Neural progenitor cell (in vitro differentiated cells): Measurements from ENCODE around the gene SFMBT1.

ENCODE experiments used
- CTCF ChIP-seq: fragments of 200-600 bp; sonication (generic); IDR thresholded peaks from 2 replicates; pipeline ENCODE4 v1.5.1; 2017; ENCODE audit warnings: antibody characterized with exemption, mild to moderate bottlenecking
- EZH2phosphoT487 ChIP-seq: fragments of 200-600 bp; sonication (generic); IDR thresholded peaks from 2 replicates; pipeline ENCODE4 v1.6.1; 2017; ENCODE audit warnings: antibody characterized with exemption

GRCh38 chr3:53044371-53044710 is 1.5 kb downstream of the SFMBT1 start:
- TF ChIP-seq CTCF (no peak), EZH2phosphoT487 (no peak)
